Suprapubic skin (tissue), 4 donors: ENCODE data around the gene MORN2. TPM values are rescaled to one million over a fixed set of nuclear protein-coding genes. Genes with fewer than 3 reads are reported as not detected.

Source experiments
- DNase-seq, 2 donors: peaks; one replicate each; pipeline ENCODE4 v3.0.0-alpha.2; 2019; ENCODE audit warnings: low spot score in 2 of 2
- H3K27ac ChIP-seq: fragments of 200-600 bp; sonication (generic); one replicate; pipeline ENCODE4 v1.5.1; 2019
- H3K27me3 ChIP-seq: fragments of 200-600 bp; sonication (generic); one replicate; pipeline ENCODE4 v1.5.1; 2019
- H3K36me3 ChIP-seq: fragments of 200-600 bp; sonication (generic); one replicate; pipeline ENCODE4 v1.5.1; 2019
- H3K4me1 ChIP-seq: fragments of 200-600 bp; sonication (generic); one replicate; pipeline ENCODE4 v1.5.1; 2019
- H3K4me3 ChIP-seq: fragments of 200-600 bp; sonication (generic); one replicate; pipeline ENCODE4 v1.5.1; 2019; ENCODE audit warnings: mild to moderate bottlenecking
- H3K9me3 ChIP-seq: fragments of 200-600 bp; sonication (generic); one replicate; pipeline ENCODE4 v1.5.1; 2019
- CTCF ChIP-seq, 2 donors: fragments of 200-600 bp in 1 of 2; fragments of 450-650 bp in 1 of 2; sonication (generic) in 1 of 2; IDR thresholded peaks; one replicate each; pipeline ENCODE4 v1.5.1; 2016 to 2019; ENCODE audit warnings: antibody characterized with exemption in 2 of 2, mild to moderate bottlenecking in 1 of 2, moderate library complexity in 1 of 2
- EP300 ChIP-seq: sonication (generic); formaldehyde crosslinking; IDR thresholded peaks from one replicate; pipeline ENCODE4 v1.6.1; 2017; ENCODE audit warnings: antibody characterized with exemption
- POLR2A ChIP-seq, 2 donors: fragments of 450-650 bp; IDR thresholded peaks; one replicate each; pipeline ENCODE4 v1.6.1; 2017; ENCODE audit warnings: antibody characterized with exemption in 2 of 2, mild to moderate bottlenecking in 2 of 2, moderate library complexity in 2 of 2
- POLR2AphosphoS5 ChIP-seq, 3 donors: sonication (generic); formaldehyde crosslinking; IDR thresholded peaks; one replicate each; pipeline ENCODE4 v1.6.1; 2017; ENCODE audit warnings: antibody characterized with exemption in 3 of 3
- WGBS: methylation state at CpG from one replicate; pipeline ENCODE4 v1.1.5; 2018; 5-methylcytosine and 5-hydroxymethylcytosine counted together
- total RNA-seq, 4 donors: library from RNA; depleted of rRNA; stranded (reverse); fragments of >200 nt; gene quantifications; one replicate each; pipeline ENCODE4 v1.1.0, GENCODE V29; 2016

Gene MORN2
- total RNA-seq, 4 donors from 2014 or later, result 6.3 to 9.0 (median 7.5) TPM

- no peak for TF ChIP-seq POLR2A (IDR thresholded peaks at IDR 0.05)
- no peak for TF ChIP-seq EP300
- TF ChIP-seq POLR2AphosphoS5 (IDR thresholded peaks at IDR 0.05), result no peak
- no peak for TF ChIP-seq CTCF (IDR thresholded peaks at IDR 0.05)
- 0% methylated on average over 10 of the region's 10 CpGs for WGBS
Observed at GRCh38 chr2:38875227-38875575, 575 bp upstream of the MORN2 start.

GRCh38 chr2:38876407-38876806, 631 bp downstream of the MORN2 start:
- Histone ChIP-seq H3K36me3 (peaks cover 6% of the 10 kb centered on the region), H3K27ac (no peak overlapping the region)
- WGBS, result 31% methylated on average over 10 of the region's 10 CpGs

More at GRCh38 chr2:38875227-38875575, 575 bp upstream of the MORN2 start:
- Histone ChIP-seq H3K4me3 (peak overlapping the region; percentile 54), H3K27me3 (no peaks in the 10 kb centered on the region), H3K27ac (peak overlapping the region; percentile 3), H3K4me1 (peaks cover 17% of the 10 kb centered on the region), H3K9me3 (peaks cover 7% of the 10 kb centered on the region), H3K36me3 (no peaks in the 10 kb centered on the region)
- DNase-seq, result no peak

GRCh38 chr2:38886063-38886462, 10.3 kb downstream of the MORN2 start:
- Histone ChIP-seq H3K27me3 (no peaks in the 10 kb centered on the region), H3K4me1 (no peaks in the 10 kb centered on the region), H3K36me3 (peaks cover 17% of the 10 kb centered on the region), H3K27ac (no peak overlapping the region), H3K9me3 (no peaks in the 10 kb centered on the region), H3K4me3 (no peak overlapping the region)
- TF ChIP-seq POLR2AphosphoS5 (IDR thresholded peaks at IDR 0.05) (no peak), CTCF (IDR thresholded peaks at IDR 0.05) (no peak), EP300 (no peak), POLR2A (IDR thresholded peaks at IDR 0.05) (no peak)
- no peak for DNase-seq

More at GRCh38 chr2:38876407-38876806, 631 bp downstream of the MORN2 start:
- H3K9me3 ChIP-seq, result no peaks in the 10 kb centered on the region
- H3K27me3 ChIP-seq, result no peaks in the 10 kb centered on the region
- no peak for DNase-seq
- no peak for TF ChIP-seq EP300
- TF ChIP-seq CTCF (IDR thresholded peaks at IDR 0.05), result no peak
- TF ChIP-seq POLR2AphosphoS5 (IDR thresholded peaks at IDR 0.05), result no peak
- TF ChIP-seq POLR2A (IDR thresholded peaks at IDR 0.05), result no peak
- peak overlapping the region; percentile 54 for H3K4me3 ChIP-seq
- H3K4me1 ChIP-seq, result peaks cover 17% of the 10 kb centered on the region

- H3K4me3 ChIP-seq, result no peak overlapping the region
- 92% methylated on average over 4 of the region's 4 CpGs for WGBS
- no peak for TF ChIP-seq POLR2AphosphoS5 (IDR thresholded peaks at IDR 0.05)
- TF ChIP-seq CTCF (IDR thresholded peaks at IDR 0.05), result no peak
- no peaks in the 10 kb centered on the region for H3K4me1 ChIP-seq
- H3K27me3 ChIP-seq, result no peaks in the 10 kb centered on the region
- H3K9me3 ChIP-seq, result no peaks in the 10 kb centered on the region
- peaks cover 9% of the 10 kb centered on the region for H3K36me3 ChIP-seq
- no peak overlapping the region for H3K27ac ChIP-seq
- DNase-seq, result no peak
Observed at GRCh38 chr2:38887347-38887746, 11.6 kb downstream of the MORN2 start.

- Histone ChIP-seq H3K27me3 (no peaks in the 10 kb centered on the region), H3K36me3 (peaks cover 7% of the 10 kb centered on the region), H3K4me1 (no peaks in the 10 kb centered on the region), H3K4me3 (no peak overlapping the region), H3K9me3 (no peaks in the 10 kb centered on the region), H3K27ac (no peak overlapping the region)
- TF ChIP-seq POLR2A (IDR thresholded peaks at IDR 0.05) (no peak), POLR2AphosphoS5 (IDR thresholded peaks at IDR 0.05) (no peak), EP300 (no peak), CTCF (IDR thresholded peaks at IDR 0.05) (no peak)
- DNase-seq, result no peak
- 92% methylated on average over 1 of the region's 1 CpG for WGBS
Observed at GRCh38 chr2:38887902-38888554, 12.3 kb downstream of the MORN2 start.
